ENCODE data around the gene C1orf198.

Gene C1orf198

GRCh38 chr1:230800891-230801840 is 67.2 kb downstream of the C1orf198 start:
- DNase-seq, result peak in 6 of 42 donors; percentile 2 to 37 (median 12)
- intact Hi-C loops (cut with DNase I), result no loop called here

- DNase-seq, result peak in 4 of 42 donors; percentile 13 to 40 (median 26)
- intact Hi-C loops (cut with DNase I), result loop anchor here (10.0 kb wide), 1 partner anchor 416 kb away; no protein-coding TSS in a partner anchor
Measured at GRCh38 chr1:230798491-230798890, 69.8 kb downstream of the C1orf198 start.

- intact Hi-C loops (cut with DNase I), result loop anchor here (2.0 to 10.0 kb wide), 2 partner anchors 123 to 417 kb away; no protein-coding TSS in a partner anchor
- peak; percentile 50 to 92 (median 78) for DNase-seq
Measured at GRCh38 chr1:230797942-230798365, 70.4 kb downstream of the C1orf198 start.

GRCh38 chr1:230797376-230797920 is 70.9 kb downstream of the C1orf198 start:
- peak in 3 of 42 donors; percentile 13 to 40 (median 25) for DNase-seq
- intact Hi-C loops (cut with DNase I), result loop anchor here (2.0 to 10.0 kb wide), 2 partner anchors 123 to 417 kb away; no protein-coding TSS in a partner anchor

- intact Hi-C loops (cut with DNase I), result loop anchor here (2.0 to 10.0 kb wide), 2 partner anchors 124 to 418 kb away; no protein-coding TSS in a partner anchor
Measured at GRCh38 chr1:230796626-230797025, 71.7 kb downstream of the C1orf198 start.

GRCh38 chr1:230794871-230795605 is 73.3 kb downstream of the C1orf198 start:
- DNase-seq, result peak in 4 of 42 donors; percentile 10 to 40 (median 28)
- intact Hi-C loops (cut with DNase I), result loop anchor here (10.0 kb wide), 1 partner anchor 420 kb away; no protein-coding TSS in a partner anchor

More at GRCh38 chr1:230796626-230797025, 71.7 kb downstream of the C1orf198 start:
- peak in 3 of 42 donors; percentile 4 to 33 (median 26) for DNase-seq

GRCh38 chr1:230794431-230794830 is 73.9 kb downstream of the C1orf198 start:
- peak in 9 of 42 donors; percentile 33 to 65 (median 49) for DNase-seq
- intact Hi-C loops (cut with DNase I), result loop anchor here (10.0 kb wide), 1 partner anchor 420 kb away; no protein-coding TSS in a partner anchor

GRCh38 chr1:230793463-230793745 is 74.9 kb downstream of the C1orf198 start:
- intact Hi-C loops (cut with DNase I), result loop anchor here (10.0 kb wide), 1 partner anchor 421 kb away; no protein-coding TSS in a partner anchor
- DNase-seq, result peak in 2 of 42 donors; percentile 18 to 19

- intact Hi-C loops (cut with DNase I), result loop anchor here (10.0 kb wide), 1 partner anchor 422 kb away; no protein-coding TSS in a partner anchor
Measured at GRCh38 chr1:230792691-230793462, 75.4 kb downstream of the C1orf198 start.

GRCh38 chr1:230791986-230792564 is 76.2 kb downstream of the C1orf198 start:
- DNase-seq, result peak in 1 of 42 donors; percentile 21
- intact Hi-C loops (cut with DNase I), result loop anchor here (10.0 kb wide), 1 partner anchor 423 kb away; no protein-coding TSS in a partner anchor

More at GRCh38 chr1:230792691-230793462, 75.4 kb downstream of the C1orf198 start:
- peak in 2 of 42 donors; percentile 12 to 19 for DNase-seq

- intact Hi-C loops (cut with DNase I), result loop anchor here (10.0 kb wide), 1 partner anchor 425 kb away; no protein-coding TSS in a partner anchor
- DNase-seq, result peak in 1 of 42 donors; percentile 25
Measured at GRCh38 chr1:230790026-230790425, 78.3 kb downstream of the C1orf198 start.

- intact Hi-C loops (cut with DNase I), result no loop called here
- peak in 1 of 42 donors; percentile 16 for DNase-seq
Measured at GRCh38 chr1:230788561-230789275, 79.6 kb downstream of the C1orf198 start.

- intact Hi-C loops (cut with DNase I), result no loop called here
- DNase-seq, result peak in 1 of 42 donors; percentile 9
Measured at GRCh38 chr1:230787471-230787870, 80.8 kb downstream of the C1orf198 start.
